Measurements from ENCODE around the gene GALNT18. TPM values are rescaled to one million over a fixed set of nuclear protein-coding genes. Genes with fewer than 3 reads are reported as not detected.

The GALNT18 gene
- total and polyA plus RNA-seq, 2 experiments from 2014 or later, result 4.3 to 10.8 TPM

DNA sequence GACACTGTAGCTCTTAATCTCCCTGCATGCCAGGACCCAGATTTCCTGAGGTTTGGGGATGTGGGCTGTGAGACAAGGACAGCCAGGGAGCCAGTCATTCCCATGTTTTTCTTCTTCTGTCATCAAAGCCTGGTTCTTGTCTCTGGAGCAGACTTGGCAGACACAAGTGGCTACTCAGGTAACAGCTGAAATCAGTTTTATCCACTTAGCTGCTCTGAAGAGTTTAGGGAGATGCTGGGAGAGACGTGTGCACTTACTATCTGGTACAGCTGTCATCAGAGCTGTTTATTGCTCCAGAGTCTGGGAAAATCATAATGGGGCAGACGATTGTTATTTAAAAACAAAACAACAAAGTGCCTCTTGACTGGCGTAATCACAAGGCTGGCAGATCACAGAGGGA is 325.4 kb downstream of the GALNT18 start (continued):
- TF ChIP-seq, protein P1, sequence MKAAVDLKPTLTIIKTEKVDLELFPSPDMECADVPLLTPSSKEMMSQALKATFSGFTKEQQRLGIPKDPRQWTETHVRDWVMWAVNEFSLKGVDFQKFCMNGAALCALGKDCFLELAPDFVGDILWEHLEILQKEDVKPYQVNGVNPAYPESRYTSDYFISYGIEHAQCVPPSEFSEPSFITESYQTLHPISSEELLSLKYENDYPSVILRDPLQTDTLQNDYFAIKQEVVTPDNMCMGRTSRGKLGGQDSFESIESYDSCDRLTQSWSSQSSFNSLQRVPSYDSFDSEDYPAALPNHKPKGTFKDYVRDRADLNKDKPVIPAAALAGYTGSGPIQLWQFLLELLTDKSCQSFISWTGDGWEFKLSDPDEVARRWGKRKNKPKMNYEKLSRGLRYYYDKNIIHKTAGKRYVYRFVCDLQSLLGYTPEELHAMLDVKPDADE (IDR thresholded peaks at IDR 0.05), result no peak
- TF ChIP-seq, protein P2, sequence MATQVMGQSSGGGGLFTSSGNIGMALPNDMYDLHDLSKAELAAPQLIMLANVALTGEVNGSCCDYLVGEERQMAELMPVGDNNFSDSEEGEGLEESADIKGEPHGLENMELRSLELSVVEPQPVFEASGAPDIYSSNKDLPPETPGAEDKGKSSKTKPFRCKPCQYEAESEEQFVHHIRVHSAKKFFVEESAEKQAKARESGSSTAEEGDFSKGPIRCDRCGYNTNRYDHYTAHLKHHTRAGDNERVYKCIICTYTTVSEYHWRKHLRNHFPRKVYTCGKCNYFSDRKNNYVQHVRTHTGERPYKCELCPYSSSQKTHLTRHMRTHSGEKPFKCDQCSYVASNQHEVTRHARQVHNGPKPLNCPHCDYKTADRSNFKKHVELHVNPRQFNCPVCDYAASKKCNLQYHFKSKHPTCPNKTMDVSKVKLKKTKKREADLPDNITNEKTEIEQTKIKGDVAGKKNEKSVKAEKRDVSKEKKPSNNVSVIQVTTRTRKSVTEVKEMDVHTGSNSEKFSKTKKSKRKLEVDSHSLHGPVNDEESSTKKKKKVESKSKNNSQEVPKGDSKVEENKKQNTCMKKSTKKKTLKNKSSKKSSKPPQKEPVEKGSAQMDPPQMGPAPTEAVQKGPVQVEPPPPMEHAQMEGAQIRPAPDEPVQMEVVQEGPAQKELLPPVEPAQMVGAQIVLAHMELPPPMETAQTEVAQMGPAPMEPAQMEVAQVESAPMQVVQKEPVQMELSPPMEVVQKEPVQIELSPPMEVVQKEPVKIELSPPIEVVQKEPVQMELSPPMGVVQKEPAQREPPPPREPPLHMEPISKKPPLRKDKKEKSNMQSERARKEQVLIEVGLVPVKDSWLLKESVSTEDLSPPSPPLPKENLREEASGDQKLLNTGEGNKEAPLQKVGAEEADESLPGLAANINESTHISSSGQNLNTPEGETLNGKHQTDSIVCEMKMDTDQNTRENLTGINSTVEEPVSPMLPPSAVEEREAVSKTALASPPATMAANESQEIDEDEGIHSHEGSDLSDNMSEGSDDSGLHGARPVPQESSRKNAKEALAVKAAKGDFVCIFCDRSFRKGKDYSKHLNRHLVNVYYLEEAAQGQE (IDR thresholded peaks at IDR 0.05; ENCODE audit: unreplicated experiment), result no peak
- TF ChIP-seq EZH2 (IDR thresholded peaks at IDR 0.05; ENCODE audit: low read depth, unreplicated experiment) (no peak), STAT1 (IDR thresholded peaks at IDR 0.05; ENCODE audit: unreplicated experiment) (no peak)

DNA sequence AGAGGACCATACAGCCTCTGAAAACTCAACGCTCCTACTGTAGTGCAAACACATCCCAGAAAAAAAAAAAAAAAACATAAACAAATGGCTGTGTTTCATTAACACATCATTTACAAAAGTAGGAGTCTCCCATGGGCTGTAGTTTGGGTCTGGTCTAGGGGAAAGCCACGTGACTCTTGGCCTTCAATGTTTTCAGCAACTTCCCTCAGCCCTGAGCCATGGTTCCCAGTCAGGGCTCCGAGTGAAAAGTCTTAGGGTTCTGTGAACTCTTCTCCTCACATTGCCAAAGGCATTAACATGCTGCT is 327.3 kb downstream of the GALNT18 start:
- H3K27ac ChIP-seq (ENCODE audit: low read depth), result no peak overlapping the region
- no peaks in the 10 kb centered on the region for H3K27me3 ChIP-seq (ENCODE audit: insufficient read depth)
- no peaks in the 10 kb centered on the region for H3K4me1 ChIP-seq (ENCODE audit: insufficient read depth)
- H3K79me2 ChIP-seq (replicated peaks; ENCODE audit: insufficient read depth), result no peaks in the 10 kb centered on the region
- H4K20me1 ChIP-seq (replicated peaks; ENCODE audit: insufficient read depth), result no peaks in the 10 kb centered on the region
- H3K27ac Mint-ChIP-seq, result no peak overlapping the region
- no peak for ATAC-seq
- H3K9me3 Mint-ChIP-seq, result no peaks in the 10 kb centered on the region
- H3K27me3 Mint-ChIP-seq (ENCODE audit: insufficient read depth, low read depth, poor library complexity), result peaks cover 8% of the 10 kb centered on the region
- no peak overlapping the region for H2AFZ ChIP-seq
- TF ChIP-seq, protein P1 (IDR thresholded peaks at IDR 0.05), result no peak
- TF ChIP-seq, protein P3, sequence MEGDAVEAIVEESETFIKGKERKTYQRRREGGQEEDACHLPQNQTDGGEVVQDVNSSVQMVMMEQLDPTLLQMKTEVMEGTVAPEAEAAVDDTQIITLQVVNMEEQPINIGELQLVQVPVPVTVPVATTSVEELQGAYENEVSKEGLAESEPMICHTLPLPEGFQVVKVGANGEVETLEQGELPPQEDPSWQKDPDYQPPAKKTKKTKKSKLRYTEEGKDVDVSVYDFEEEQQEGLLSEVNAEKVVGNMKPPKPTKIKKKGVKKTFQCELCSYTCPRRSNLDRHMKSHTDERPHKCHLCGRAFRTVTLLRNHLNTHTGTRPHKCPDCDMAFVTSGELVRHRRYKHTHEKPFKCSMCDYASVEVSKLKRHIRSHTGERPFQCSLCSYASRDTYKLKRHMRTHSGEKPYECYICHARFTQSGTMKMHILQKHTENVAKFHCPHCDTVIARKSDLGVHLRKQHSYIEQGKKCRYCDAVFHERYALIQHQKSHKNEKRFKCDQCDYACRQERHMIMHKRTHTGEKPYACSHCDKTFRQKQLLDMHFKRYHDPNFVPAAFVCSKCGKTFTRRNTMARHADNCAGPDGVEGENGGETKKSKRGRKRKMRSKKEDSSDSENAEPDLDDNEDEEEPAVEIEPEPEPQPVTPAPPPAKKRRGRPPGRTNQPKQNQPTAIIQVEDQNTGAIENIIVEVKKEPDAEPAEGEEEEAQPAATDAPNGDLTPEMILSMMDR (conservative IDR thresholded peaks at IDR 0.05; ENCODE audit: low read depth in 2 of 2), result no peak
- TF ChIP-seq CREB1 (CRISPR knock-in tag; IDR thresholded peaks at IDR 0.05; ENCODE audit: low read depth) (no peak), NANOG (IDR thresholded peaks at IDR 0.05; ENCODE audit: borderline replicate concordance) (no peak), STAT1 (IDR thresholded peaks at IDR 0.05; ENCODE audit: unreplicated experiment) (no peak)
- TF ChIP-seq, protein P4, sequence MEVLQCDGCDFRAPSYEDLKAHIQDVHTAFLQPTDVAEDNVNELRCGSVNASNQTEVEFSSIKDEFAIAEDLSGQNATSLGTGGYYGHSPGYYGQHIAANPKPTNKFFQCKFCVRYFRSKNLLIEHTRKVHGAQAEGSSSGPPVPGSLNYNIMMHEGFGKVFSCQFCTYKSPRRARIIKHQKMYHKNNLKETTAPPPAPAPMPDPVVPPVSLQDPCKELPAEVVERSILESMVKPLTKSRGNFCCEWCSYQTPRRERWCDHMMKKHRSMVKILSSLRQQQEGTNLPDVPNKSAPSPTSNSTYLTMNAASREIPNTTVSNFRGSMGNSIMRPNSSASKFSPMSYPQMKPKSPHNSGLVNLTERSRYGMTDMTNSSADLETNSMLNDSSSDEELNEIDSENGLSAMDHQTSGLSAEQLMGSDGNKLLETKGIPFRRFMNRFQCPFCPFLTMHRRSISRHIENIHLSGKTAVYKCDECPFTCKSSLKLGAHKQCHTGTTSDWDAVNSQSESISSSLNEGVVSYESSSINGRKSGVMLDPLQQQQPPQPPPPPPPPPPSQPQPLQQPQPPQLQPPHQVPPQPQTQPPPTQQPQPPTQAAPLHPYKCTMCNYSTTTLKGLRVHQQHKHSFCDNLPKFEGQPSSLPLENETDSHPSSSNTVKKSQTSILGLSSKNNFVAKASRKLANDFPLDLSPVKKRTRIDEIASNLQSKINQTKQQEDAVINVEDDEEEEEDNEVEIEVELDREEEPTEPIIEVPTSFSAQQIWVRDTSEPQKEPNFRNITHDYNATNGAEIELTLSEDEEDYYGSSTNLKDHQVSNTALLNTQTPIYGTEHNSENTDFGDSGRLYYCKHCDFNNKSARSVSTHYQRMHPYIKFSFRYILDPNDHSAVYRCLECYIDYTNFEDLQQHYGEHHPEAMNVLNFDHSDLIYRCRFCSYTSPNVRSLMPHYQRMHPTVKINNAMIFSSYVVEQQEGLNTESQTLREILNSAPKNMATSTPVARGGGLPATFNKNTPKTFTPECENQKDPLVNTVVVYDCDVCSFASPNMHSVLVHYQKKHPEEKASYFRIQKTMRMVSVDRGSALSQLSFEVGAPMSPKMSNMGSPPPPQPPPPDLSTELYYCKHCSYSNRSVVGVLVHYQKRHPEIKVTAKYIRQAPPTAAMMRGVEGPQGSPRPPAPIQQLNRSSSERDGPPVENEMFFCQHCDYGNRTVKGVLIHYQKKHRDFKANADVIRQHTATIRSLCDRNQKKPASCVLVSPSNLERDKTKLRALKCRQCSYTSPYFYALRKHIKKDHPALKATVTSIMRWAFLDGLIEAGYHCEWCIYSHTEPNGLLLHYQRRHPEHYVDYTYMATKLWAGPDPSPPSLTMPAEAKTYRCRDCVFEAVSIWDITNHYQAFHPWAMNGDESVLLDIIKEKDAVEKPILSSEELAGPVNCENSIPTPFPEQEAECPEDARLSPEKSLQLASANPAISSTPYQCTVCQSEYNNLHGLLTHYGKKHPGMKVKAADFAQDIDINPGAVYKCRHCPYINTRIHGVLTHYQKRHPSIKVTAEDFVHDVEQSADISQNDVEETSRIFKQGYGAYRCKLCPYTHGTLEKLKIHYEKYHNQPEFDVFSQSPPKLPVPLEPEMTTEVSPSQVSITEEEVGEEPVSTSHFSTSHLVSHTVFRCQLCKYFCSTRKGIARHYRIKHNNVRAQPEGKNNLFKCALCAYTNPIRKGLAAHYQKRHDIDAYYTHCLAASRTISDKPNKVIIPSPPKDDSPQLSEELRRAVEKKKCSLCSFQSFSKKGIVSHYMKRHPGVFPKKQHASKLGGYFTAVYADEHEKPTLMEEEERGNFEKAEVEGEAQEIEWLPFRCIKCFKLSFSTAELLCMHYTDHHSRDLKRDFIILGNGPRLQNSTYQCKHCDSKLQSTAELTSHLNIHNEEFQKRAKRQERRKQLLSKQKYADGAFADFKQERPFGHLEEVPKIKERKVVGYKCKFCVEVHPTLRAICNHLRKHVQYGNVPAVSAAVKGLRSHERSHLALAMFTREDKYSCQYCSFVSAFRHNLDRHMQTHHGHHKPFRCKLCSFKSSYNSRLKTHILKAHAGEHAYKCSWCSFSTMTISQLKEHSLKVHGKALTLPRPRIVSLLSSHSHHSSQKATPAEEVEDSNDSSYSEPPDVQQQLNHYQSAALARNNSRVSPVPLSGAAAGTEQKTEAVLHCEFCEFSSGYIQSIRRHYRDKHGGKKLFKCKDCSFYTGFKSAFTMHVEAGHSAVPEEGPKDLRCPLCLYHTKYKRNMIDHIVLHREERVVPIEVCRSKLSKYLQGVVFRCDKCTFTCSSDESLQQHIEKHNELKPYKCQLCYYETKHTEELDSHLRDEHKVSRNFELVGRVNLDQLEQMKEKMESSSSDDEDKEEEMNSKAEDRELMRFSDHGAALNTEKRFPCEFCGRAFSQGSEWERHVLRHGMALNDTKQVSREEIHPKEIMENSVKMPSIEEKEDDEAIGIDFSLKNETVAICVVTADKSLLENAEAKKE (CRISPR knock-in tag; IDR thresholded peaks at IDR 0.05), result no peak
- no peaks in the 10 kb centered on the region for H3F3A ChIP-seq (replicated peaks; ENCODE audit: low read depth)
- no peaks in the 10 kb centered on the region for H3K4me1 Mint-ChIP-seq
- no peak overlapping the region for H3K4me3 Mint-ChIP-seq
- H3K9me2 ChIP-seq (ENCODE audit: insufficient read depth), result peaks cover 4% of the 10 kb centered on the region
- DNase-seq (ENCODE audit: low spot score), result no peak
- H3K36me3 ChIP-seq (ENCODE audit: insufficient read depth), result no peaks in the 10 kb centered on the region
- no peaks in the 10 kb centered on the region; the same call in 2 of the 3 replicates for H3K36me3 Mint-ChIP-seq (ENCODE audit: low read depth)
- H3K4me3 ChIP-seq, result no peak overlapping the region
- no peak overlapping the region for H3K4me2 ChIP-seq
